Dendritic cell treated with granulocyte-macrophage colony-stimulating factor and Interleukin-4, amounts not matched to agents 40 ng/mL and 50 ng/mL, for 4 days (primary cell): ENCODE results near the gene UBA1.

ENCODE experiments used
- H3K27ac Mint-ChIP-seq: one replicate; pipeline ENCODE4 v1.8.0; 2022; ENCODE audit warnings: mild to moderate bottlenecking, mixed read lengths
- H3K27me3 Mint-ChIP-seq: one replicate; pipeline ENCODE4 v1.8.0; 2022; ENCODE audit warnings: mild to moderate bottlenecking, mixed read lengths
- H3K36me3 Mint-ChIP-seq: one replicate; pipeline ENCODE4 v1.8.0; 2022; ENCODE audit warnings: low read depth, mixed read lengths
- H3K4me1 Mint-ChIP-seq: one replicate; pipeline ENCODE4 v1.8.0; 2022; ENCODE audit warnings: low read depth, mixed read lengths
- H3K4me3 Mint-ChIP-seq: one replicate; pipeline ENCODE4 v1.8.0; 2022; ENCODE audit warnings: mild to moderate bottlenecking, moderate library complexity, mixed read lengths
- H3K9me3 Mint-ChIP-seq: one replicate; pipeline ENCODE4 v1.8.0; 2022; ENCODE audit warnings: mixed read lengths
- intact Hi-C: fragments of 100-400 bp; cut with micrococcal nuclease; formaldehyde crosslinking; loops from one replicate; pipeline ENCODE4 v1.15.0; 2022

UBA1 gene

GRCh38 chrX:47175588-47175980 lies 18.0 kb upstream of the UBA1 start:
- H3K27me3 Mint-ChIP-seq, result no peaks in the 10 kb centered on the region
- H3K4me3 Mint-ChIP-seq, result no peak overlapping the region
- no peaks in the 10 kb centered on the region for H3K4me1 Mint-ChIP-seq
- H3K9me3 Mint-ChIP-seq, result no peaks in the 10 kb centered on the region
- intact Hi-C loops, result no loop called here
- H3K36me3 Mint-ChIP-seq, result peaks cover 99% of the 10 kb centered on the region
- peak overlapping the region; percentile 49 for H3K27ac Mint-ChIP-seq

GRCh38 chrX:47176101-47176740 lies 17.4 kb upstream of the UBA1 start:
- no peak overlapping the region for H3K4me3 Mint-ChIP-seq
- no peaks in the 10 kb centered on the region for H3K4me1 Mint-ChIP-seq
- H3K27ac Mint-ChIP-seq, result no peak overlapping the region
- intact Hi-C loops, result no loop called here
- H3K9me3 Mint-ChIP-seq, result no peaks in the 10 kb centered on the region
- peaks cover 99% of the 10 kb centered on the region for H3K36me3 Mint-ChIP-seq
- no peaks in the 10 kb centered on the region for H3K27me3 Mint-ChIP-seq

DNA sequence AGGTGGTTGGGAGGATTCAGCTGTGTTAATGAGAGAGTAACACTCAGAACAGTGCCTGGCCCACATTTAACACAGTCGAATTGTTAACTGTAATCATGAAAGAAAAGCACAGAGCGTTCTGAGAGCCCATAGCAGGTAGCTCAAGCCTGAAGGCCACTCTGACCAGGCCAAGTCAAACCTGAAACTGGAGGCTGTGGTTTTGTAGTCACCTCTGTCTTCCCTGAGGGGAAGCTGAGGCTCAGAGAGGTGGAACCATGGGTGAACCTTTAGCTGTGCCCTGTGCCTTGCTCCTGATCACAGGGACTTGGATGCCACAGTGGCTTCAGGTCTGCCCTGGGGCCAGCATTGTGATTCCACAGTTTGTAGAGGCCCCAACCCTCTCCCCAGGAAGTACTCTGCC lies 16.6 kb upstream of the UBA1 start:
- H3K4me3 Mint-ChIP-seq, result no peak overlapping the region
- H3K27me3 Mint-ChIP-seq, result no peaks in the 10 kb centered on the region

DNA sequence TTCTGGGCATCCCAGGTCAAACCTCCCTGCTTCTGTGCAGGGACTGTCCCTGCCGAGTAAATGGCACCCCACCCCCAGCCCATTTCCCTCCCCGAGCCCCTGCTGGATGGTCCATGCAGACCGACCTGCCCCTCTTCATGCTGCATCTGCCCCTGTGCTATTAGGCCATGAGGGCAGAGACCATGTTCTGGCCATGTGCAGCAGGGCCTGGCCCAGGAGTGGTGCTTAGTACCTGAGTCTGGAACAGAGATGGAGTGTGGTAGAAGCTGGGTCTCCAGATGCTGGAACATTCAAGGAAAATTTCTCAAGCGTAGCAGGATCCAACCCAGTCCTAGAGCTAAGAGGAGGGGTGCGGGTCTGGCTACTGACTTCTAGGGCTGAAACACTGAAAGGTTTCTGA lies 15.3 kb upstream of the UBA1 start:
- intact Hi-C loops, result no loop called here
- Mint-ChIP-seq H3K4me1 (no peaks in the 10 kb centered on the region), H3K36me3 (peaks cover 97% of the 10 kb centered on the region), H3K4me3 (no peak overlapping the region), H3K27ac (no peak overlapping the region), H3K27me3 (no peaks in the 10 kb centered on the region), H3K9me3 (no peaks in the 10 kb centered on the region)

More for the DNA sequence above, 16.6 kb upstream of the UBA1 start:
- no peaks in the 10 kb centered on the region for H3K4me1 Mint-ChIP-seq
- H3K27ac Mint-ChIP-seq, result no peak overlapping the region
- H3K9me3 Mint-ChIP-seq, result no peaks in the 10 kb centered on the region
- H3K36me3 Mint-ChIP-seq, result peaks cover 99% of the 10 kb centered on the region
- intact Hi-C loops, result no loop called here

- no peaks in the 10 kb centered on the region for H3K9me3 Mint-ChIP-seq
- H3K4me3 Mint-ChIP-seq, result no peak overlapping the region
- H3K27ac Mint-ChIP-seq, result no peak overlapping the region
- peaks cover 95% of the 10 kb centered on the region for H3K36me3 Mint-ChIP-seq
- intact Hi-C loops, result no loop called here
- no peaks in the 10 kb centered on the region for H3K27me3 Mint-ChIP-seq
- no peaks in the 10 kb centered on the region for H3K4me1 Mint-ChIP-seq
Measured at GRCh38 chrX:47179221-47179927, 14.3 kb upstream of the UBA1 start.

DNA sequence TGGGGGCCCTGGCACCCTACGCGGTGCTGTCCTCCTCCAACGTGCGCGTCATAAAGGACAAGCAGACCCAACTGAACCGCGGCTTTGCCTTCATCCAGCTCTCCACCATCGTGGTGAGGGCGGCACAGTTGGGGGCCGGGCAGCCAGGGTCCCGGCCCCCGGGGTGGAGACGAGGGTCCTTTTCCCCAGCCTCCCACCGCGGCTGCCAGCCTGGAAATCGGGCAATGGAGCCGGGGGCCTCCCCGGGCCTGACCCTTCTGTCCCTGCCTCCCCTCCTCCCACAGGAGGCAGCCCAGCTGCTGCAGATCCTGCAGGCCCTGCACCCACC lies 13.7 kb upstream of the UBA1 start:
- H3K4me3 Mint-ChIP-seq, result no peak overlapping the region
- intact Hi-C loops, result no loop called here
- no peaks in the 10 kb centered on the region for H3K27me3 Mint-ChIP-seq
- no peaks in the 10 kb centered on the region for H3K4me1 Mint-ChIP-seq
- H3K27ac Mint-ChIP-seq, result no peak overlapping the region
- H3K9me3 Mint-ChIP-seq, result no peaks in the 10 kb centered on the region
- H3K36me3 Mint-ChIP-seq, result peaks cover 95% of the 10 kb centered on the region

DNA sequence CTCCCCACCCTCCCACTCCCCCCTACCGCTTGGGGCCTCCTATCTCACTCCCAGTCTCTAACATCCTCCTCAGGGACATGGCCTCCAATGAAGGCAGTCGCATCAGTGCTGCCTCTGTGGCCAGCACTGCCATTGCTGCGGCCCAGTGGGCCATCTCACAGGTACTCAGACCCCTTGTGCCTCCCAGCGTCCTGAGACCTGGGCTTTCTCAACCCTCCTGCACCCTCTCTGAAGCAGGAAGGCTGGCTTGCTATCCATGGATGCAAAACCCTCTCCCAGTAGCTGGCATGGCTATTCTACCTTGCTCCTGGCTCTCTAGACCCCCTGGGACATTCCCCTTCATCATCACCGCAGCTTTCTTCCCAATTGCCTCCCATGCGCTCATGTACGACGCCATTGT lies 13.3 kb upstream of the UBA1 start:
- H3K4me1 Mint-ChIP-seq, result no peaks in the 10 kb centered on the region
- H3K4me3 Mint-ChIP-seq, result no peak overlapping the region
- peaks cover 95% of the 10 kb centered on the region for H3K36me3 Mint-ChIP-seq
- H3K27ac Mint-ChIP-seq, result no peak overlapping the region
- intact Hi-C loops, result no loop called here
- no peaks in the 10 kb centered on the region for H3K27me3 Mint-ChIP-seq
- no peaks in the 10 kb centered on the region for H3K9me3 Mint-ChIP-seq

DNA sequence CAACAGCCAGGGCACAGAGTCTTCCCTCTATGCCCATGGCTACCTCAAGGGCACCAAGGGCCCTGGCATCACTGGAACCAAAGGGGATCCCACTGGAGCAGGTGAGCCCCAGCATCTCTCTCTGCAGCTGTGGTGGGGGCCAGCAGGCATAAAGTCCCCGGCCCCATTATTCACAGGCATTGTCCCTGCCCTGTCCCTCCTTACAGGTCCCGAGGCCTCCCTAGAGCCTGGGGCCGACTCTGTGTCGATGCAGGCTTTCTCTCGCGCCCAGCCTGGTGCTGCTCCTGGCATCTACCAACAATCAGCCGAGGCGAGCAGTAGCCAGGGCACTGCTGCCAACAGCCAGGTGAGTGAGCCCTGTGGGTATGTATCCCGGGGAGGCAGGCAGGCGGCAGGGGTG lies 12.3 kb upstream of the UBA1 start:
- Mint-ChIP-seq H3K27me3 (no peaks in the 10 kb centered on the region), H3K27ac (no peak overlapping the region), H3K9me3 (no peaks in the 10 kb centered on the region), H3K4me3 (no peak overlapping the region), H3K4me1 (no peaks in the 10 kb centered on the region), H3K36me3 (peaks cover 95% of the 10 kb centered on the region)
- intact Hi-C loops, result no loop called here

- no peak overlapping the region for H3K4me3 Mint-ChIP-seq
- peaks cover 95% of the 10 kb centered on the region for H3K36me3 Mint-ChIP-seq
- no peaks in the 10 kb centered on the region for H3K4me1 Mint-ChIP-seq
- no peaks in the 10 kb centered on the region for H3K9me3 Mint-ChIP-seq
- intact Hi-C loops, result no loop called here
- no peak overlapping the region for H3K27ac Mint-ChIP-seq
- no peaks in the 10 kb centered on the region for H3K27me3 Mint-ChIP-seq
Measured at GRCh38 chrX:47182106-47182700, 11.4 kb upstream of the UBA1 start.

GRCh38 chrX:47184486-47184885 lies 9.1 kb upstream of the UBA1 start:
- Mint-ChIP-seq H3K4me3 (no peak overlapping the region), H3K36me3 (peaks cover 76% of the 10 kb centered on the region), H3K27me3 (no peaks in the 10 kb centered on the region), H3K9me3 (no peaks in the 10 kb centered on the region), H3K27ac (no peak overlapping the region), H3K4me1 (no peaks in the 10 kb centered on the region)
- intact Hi-C loops, result no loop called here

- Mint-ChIP-seq H3K4me1 (peaks cover under 1% of the 10 kb centered on the region), H3K27ac (no peak overlapping the region), H3K27me3 (no peaks in the 10 kb centered on the region), H3K4me3 (no peak overlapping the region), H3K9me3 (no peaks in the 10 kb centered on the region), H3K36me3 (peaks cover 70% of the 10 kb centered on the region)
- intact Hi-C loops, result no loop called here
Measured at GRCh38 chrX:47185241-47185640, 8.4 kb upstream of the UBA1 start.

GRCh38 chrX:47186096-47186740 lies 7.4 kb upstream of the UBA1 start:
- Mint-ChIP-seq H3K9me3 (no peaks in the 10 kb centered on the region), H3K36me3 (peaks cover 67% of the 10 kb centered on the region), H3K27me3 (no peaks in the 10 kb centered on the region), H3K4me3 (no peak overlapping the region), H3K27ac (no peak overlapping the region), H3K4me1 (peaks cover 10% of the 10 kb centered on the region)
- intact Hi-C loops, result no loop called here

DNA sequence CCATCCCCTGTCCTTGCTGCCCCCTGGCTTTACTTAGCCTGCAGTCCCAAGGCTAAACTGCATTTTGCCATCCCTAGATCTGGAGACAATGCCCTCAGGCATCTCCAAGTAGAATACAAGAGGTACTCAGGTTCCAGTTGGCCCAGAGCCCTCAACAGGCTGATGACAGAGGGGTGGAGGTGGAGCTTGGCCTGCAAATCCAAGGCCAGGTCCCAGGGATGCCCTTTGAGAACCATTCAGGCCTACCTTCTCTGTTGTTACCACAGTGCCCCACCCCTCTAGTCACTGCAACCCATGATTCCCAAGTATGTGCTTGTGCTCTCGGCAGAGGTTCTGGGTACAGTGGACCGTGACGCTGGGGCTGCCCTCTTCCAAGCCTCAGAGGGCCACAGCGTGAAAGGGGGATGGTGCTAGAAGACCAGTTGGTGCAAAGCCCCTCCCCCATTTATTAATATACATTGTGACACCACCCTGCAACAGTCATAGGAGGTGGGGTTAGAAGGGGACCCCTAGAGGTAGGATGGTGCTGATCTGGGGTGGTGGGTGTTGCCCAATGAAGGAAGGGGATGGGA lies 6.4 kb upstream of the UBA1 start:
- no peaks in the 10 kb centered on the region for H3K9me3 Mint-ChIP-seq
- no peaks in the 10 kb centered on the region for H3K27me3 Mint-ChIP-seq
- no peak overlapping the region for H3K27ac Mint-ChIP-seq
- peaks cover 57% of the 10 kb centered on the region for H3K36me3 Mint-ChIP-seq
- intact Hi-C loops, result no loop called here
- peaks cover 10% of the 10 kb centered on the region for H3K4me1 Mint-ChIP-seq
- no peak overlapping the region for H3K4me3 Mint-ChIP-seq

DNA sequence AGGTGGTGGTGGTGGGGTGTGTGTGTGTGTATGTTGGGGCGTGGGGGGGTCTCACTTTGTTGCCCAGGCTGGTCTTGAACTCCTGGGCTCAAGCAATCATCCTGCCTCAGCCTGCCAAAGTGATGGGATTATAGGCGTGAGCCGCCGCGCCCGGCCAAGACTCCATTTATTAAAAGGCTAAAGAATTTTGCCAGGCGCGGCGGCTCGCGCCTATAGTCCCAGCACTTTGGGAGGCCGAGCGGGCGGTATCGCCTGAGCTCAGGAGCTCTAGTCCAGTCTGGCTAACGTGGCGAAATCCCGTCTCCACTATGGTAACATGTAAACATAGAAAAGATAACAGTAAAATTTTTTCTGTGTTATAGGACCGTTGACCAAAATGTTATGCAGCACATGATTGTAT lies 3.7 kb upstream of the UBA1 start:
- Mint-ChIP-seq H3K4me1 (peaks cover 18% of the 10 kb centered on the region), H3K9me3 (no peaks in the 10 kb centered on the region), H3K27ac (no peak overlapping the region), H3K27me3 (no peaks in the 10 kb centered on the region), H3K36me3 (peaks cover 49% of the 10 kb centered on the region), H3K4me3 (no peak overlapping the region)
- intact Hi-C loops, result loop anchor here (5.0 to 10.0 kb wide), 2 partner anchors 125 to 837 kb away; no protein-coding TSS in a partner anchor
